Amniotic stem cell (primary cell): Measurements from ENCODE around the gene TPRKB.
"Not testable (repeated sequence)": the region's sequence is repeated elsewhere in the genome, so short reads cannot be mapped to it uniquely, and the experiment has no call there.

Experiments
- DNase-seq: peaks from one replicate; lab custom pipeline; 2025; lab: John Stamatoyannopoulos, UW

Gene TPRKB

DNA sequence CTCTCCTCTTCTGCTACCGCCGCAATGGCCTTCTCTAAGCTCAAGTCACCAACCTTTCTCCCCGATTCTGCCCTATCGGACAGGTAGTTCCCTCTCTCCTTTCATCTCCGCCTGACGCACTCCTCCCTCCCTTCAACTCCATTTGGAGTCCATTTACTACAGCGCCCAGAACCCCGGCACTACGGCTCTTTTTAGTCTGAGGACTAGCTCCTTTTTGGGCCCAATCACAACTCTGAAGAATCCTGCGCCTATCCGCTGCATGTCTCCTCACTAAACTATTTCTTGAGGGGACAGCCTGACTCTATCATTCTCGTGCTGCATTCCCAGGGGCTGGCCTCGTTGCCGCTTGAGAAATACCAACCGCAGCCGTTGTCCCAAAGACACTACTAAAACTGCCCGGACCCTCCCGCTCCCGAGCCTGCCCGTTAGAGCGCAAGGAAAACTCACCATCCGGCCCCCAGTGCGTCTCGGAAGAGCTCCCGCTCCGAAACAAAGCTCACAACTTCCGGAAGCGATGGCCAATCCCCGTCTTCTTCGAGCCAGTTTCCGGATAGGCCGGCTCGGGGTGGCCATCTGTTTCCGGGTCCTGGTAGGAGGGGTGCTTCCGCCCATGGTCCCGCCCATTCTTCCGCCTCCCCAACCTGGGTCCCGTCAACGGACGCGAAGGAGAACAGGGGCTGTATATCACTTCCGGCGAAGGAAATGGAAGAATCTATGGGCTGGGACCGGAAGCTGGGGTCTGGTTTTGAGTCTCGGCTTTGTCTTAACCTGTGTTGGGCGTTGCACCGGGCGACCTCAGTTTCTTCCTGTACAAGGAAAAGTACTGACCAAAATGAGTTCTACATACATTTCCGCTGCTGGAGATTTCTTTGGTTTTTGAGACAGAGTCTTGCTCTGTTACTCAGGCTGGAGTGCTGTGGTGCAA is at the start of gene TPRKB:
TSS of gene TPRKB (minus strand) at position 491 of the 925 bp plus-strand sequence. CDS start 2,776 bp downstream, outside the sequence.
- DNase-seq: peak; percentile 95

DNA sequence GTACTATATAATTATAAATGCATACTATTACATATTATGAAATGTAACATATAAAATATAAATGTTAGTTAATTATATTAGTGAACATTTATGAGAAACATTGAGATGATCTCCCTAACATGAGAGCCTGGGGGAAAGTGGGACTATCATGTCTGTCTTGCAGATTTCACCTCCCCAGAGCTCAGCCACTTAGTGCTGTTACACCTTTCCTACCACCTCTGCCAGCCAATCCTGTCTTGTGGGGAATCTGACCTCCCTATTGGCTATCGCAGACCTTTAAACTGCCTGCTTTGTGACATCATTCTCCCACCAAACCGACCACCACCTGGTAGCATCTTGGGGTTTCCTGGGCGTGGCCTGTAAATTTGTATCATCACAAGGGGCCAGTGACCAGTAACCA is 46.7 kb upstream of the TPRKB start, which contains the start of gene C2orf78:
TSS of gene C2orf78 (plus strand) at position 301 of the 400 bp plus-strand sequence. CDS start 127 bp downstream, outside the sequence.
- DNase-seq: not testable (repeated sequence)

DNA sequence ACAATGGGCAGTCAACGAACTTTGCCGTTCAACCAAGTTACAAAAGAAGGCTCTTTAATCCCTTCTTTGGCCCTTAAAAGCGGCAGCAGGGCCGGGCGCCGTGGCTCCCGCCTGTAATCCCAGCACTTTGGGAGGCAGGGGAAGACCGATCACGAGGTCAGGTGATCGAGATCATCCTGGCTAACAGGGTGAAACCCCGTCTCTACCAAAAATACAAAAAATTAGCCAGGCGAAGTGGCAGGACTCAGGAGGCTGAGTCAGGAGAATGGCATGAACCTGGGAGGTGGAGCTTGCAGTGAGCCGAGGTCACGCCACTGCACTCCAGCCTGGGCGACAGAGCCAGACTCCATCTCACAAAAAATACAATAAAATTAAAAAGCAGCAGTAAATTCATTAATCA is 46.3 kb upstream of the TPRKB start:
- not testable (repeated sequence) for DNase-seq

DNA sequence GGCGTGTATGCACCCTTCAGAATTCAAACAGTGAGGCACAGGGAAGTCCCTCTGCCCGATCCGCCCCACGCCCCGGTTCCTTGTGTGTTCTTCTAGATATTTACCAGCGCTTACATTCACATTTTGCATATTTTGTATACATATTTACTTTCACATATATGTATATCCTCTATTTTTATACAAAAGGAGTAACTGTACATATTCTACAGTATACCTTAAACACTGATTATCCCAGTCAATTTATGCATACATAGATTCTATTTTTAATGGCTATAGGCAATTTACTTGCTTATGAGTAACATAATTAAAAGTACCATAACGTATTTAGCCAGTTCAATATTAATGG is 43.1 kb upstream of the TPRKB start:
- no peak for DNase-seq

DNA sequence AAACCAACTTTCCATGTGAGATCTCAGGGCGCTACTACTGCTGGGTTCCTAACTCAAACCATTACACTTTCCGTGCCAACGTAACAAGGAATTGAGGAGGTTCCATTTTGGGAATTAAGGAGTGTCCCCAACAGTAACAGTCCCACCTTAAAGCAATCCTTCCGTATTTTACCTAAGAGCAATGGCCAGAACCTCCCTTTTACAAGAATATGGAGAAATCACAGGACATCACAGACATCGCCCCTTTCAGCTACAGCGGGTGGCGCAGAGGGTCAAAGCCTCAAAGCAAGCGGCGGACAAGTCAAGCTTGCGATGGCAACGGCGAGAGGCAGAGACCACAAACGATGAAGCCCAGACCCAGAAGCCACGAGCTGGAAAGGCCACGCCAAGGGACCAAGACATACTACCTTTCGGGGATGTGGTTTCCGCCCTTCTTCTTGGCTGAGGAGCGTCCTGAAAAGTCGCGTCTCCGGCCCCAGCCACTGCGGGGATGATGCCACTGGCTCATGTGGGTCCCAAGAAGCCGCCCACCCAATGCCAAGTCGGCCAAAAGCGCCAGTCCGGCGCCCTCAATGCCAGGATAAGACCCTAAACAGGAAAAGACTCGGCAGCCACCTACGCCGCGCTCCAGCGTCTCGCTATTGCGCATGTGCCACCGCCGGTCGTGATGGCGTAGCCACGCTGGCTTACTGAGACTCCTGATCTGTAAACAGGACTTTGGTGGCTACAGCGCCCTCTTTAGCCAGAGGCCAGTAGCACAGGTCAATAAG is 42.5 kb upstream of the TPRKB start, which contains the start of gene DUSP11:
TSS of gene DUSP11 (minus strand) at position 637 of the 770 bp plus-strand sequence. CDS start at position 508, 129 bp downstream.
- peak; percentile 82 for DNase-seq

DNA sequence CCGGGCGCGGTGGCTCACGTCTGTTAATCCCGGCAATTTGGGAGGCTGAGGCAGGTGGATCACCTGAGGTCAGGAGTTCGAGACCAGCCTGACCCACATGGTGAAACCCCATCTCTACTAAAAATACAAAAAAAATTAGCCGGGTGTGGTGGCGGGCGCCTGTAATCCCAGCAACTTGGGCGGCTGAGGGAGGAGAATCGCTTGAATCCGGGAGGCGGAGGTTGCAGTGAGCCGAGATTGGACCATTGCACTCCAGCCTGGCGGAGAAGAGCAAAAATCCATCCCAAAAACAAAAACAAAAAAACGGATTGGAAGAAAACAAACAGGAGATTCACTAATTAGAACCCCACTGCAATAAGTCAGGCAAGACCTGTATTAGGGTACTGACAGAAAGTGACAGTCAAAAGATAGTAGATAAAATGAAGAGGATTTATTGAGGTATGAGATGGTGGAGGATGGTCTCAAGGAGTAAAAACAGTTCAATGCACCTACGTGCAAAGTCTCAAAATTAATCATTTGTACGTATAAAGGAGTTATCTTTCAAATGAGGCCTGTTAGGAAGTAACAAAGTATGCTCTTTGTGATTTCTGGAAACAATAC is 41.8 kb upstream of the TPRKB start:
- DNase-seq: not testable (repeated sequence)

DNA sequence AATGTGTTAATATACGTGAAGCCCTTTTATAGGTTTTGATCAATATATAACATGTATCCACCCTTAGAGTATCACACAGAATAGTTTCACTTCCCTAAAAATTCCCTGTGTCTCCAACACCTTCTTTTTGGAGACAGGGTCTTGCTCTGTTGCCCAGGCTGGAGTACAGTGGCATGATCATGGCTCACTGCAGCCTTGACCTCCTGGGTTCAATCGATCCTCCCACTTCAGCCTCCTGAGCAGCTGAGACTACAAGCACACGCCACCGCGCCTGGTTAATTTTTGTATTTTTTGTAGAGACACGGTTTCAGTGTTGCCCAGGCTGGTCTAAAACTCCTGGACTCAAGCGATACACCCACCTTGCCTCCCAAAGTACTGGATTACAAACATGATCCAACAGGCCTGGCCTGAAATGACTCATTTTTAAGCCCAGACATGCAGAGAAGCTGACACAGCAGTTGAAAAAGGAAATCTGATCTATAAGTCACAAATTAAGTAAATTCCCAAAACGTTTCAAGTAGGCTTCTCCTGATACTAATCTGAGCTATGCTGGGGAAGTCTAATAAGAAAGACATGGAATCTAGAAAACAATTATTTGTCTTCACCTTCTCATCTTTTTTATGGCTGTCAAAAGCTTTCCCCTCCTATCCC is 39.8 kb upstream of the TPRKB start:
- DNase-seq: peak; percentile 9

DNA sequence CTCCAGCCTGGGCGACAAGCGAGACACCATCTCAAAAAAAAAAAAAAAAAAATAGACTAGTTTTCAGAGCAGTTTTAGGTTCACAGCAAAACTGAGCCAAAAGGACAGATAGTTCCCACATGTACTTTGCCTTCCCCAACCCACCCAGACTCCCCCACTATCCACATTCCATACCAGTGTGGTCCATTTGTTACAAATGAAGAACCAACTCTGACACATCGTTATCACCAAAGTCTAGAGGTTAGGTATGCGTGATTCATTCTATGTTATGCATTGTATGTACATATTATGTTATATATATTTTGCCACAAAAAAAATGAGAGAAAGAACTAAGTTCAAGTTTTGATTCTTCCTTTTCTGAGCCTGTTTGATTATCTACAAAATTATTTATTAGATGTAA is 39.2 kb upstream of the TPRKB start:
- DNase-seq: no peak

DNA sequence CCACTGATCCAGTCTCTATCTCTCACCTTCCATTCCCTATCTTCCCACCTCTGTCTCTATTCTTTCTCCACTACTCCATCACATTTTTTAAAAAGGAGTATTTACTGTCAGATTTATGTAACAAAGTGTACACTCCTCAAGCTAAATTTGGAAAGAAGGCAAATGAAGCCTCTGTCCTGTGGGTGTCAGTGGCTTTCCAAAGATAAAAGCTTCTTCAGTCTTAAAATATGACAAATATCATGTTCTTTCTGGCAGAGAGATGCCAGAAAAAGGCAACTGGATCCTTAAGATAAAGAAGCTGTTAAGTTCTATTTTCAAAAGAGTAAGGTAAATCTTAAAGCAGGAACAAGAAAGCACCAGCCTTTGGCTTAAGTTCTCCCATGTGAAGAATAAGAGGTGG is 35.7 kb upstream of the TPRKB start:
- no peak for DNase-seq

DNA sequence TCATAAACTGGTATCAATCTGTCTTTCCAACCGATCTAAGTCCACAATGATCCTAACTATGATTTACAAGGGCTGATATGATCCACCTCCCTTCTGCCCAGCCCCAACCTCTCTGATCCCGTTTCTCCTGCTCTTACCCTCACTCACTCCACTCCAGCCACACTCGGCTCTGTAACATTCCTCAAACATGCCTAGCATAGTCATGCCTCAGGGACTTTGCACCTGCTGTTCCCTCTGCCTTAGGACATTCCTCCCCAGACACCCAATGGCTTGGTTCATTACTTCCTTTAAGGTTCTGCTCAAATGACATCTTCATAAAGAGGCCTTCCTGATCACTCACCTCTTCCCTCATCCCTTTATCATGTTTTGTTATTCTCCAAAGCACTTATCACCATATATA is 33.6 kb upstream of the TPRKB start:
- no peak for DNase-seq

DNA sequence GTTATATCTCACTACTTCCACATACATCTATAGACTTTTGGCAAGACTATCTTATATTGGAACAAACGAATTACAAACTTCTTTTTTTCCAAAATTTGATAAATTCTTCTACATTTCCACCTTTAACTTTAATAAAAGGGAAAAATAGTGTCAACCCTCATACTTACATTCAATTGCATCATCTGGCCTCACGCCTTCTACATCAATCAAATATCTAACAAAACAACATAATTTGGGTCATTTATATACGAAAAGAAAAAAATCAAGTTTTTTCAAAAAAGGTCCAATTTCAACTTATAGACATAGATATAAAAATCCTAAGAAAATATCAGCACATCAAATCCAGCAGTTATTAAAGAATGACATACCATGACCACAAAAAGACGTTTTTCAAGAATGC is 29.8 kb upstream of the TPRKB start:
- DNase-seq: no peak

DNA sequence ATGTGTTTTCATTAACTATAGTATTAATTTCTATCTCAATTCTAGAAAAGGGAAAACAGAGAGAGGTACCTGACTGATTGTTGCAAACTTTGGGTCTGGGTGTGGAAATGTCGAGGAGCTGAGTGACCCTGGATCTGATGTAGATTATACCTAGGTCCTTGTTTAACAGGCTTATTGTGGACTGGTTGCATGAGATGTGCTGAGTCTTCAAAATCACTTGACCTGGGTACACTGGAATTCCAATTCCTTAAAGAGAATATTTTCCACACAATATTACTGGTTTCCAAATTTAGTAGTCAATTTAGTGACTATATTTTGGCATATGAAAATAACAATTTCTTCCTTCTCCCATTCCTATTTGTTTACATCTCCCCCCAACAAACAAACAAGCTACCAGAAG is 29.2 kb upstream of the TPRKB start:
- DNase-seq: no peak

DNA sequence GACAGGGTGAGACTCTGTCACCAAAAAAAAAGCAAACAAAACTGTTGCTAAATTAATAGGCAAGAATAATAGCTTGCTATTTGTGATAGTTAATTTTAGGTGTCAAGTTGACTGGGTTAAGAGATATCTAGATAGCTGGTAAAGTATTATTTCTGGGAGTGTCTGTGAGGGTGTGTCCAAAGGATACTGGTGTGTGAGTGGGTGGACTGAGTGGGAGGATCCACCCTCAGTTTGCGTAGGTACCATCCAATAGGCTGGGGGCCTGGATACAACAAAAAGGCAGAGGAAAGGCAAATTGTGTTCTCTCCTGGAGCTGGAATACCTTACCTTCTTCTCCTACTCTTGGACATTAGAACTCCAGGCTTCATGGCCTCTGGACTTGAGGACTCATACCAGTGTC is 27.8 kb upstream of the TPRKB start:
- DNase-seq: no peak

DNA sequence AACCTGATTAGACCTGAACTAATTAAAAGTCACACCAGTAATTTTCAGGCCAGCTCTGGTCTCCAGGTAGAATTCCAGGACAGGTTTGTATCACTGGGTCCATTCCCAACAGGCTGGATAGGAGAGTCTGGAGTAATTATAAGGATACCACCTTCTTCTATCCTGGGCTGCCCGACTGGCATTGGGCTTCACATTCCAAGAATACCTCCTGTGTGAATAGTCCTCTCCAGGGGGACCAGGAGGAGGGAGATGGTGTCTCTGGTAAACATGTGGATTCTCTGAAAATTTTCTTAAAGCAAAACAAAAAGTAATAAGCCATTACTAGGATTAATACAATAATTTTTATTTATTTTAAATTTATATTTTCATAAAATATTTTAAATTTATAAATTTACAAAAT is 25.4 kb upstream of the TPRKB start:
- DNase-seq: no peak

DNA sequence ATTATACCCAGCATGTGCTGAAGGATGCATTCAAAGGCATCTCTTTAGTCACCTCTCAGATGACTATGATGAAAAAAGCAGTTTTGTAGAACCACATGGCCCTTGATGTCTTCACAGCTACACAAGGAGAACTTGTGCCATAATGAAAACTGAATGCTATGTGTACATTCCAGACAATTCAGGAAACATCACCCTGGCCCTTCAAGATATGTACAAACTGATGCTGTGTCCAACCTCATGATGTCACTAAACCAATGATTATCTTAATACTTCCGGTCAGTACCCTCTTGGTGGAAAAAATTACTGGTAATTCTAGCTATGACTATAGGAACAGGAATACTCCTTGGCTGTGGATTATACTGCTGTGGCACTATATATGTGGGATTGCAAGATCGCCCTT is 22.8 kb upstream of the TPRKB start:
- DNase-seq: no peak

DNA sequence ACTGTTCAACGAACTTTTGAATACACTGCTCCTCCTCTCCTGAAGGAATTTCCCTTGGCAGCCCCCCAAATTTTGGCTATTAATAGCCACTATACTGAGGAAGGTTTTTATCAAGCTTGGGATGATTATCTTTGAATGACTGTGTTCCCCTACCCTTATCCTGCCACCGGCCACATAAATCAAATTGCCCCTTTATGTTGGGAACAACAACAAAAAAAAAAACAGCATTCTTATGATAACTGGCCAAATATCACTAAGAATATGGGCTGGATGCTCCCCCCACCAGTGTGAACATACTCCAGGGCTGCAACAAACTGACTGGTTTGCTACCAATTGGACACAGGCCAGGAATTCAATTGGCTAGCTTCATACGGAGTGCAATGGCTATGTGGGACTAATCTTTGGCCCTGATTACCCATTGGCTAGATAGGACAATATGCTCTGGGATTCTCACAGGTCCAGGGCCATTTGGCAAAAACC is 22.2 kb upstream of the TPRKB start:
- no peak for DNase-seq

DNA sequence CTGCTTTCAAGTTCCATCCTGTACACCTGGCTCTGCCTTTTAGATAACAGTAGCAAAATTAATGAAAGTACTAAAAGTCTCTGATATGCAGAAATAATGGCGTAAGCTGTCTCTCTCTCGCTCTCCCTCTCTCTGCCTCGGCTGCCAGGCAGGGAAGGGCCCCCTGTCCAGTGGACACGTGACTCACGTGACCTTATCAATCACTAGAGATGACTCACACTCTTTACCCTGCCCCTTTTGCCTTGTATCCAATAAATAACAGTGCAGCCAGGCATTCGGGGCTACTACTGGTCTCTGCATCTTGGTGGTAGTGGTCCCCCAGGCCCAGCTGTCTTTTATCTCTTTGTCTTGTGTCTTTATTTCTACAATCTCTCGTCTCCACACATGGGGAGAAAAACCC is 17.2 kb upstream of the TPRKB start:
- DNase-seq: not testable (repeated sequence)

DNA sequence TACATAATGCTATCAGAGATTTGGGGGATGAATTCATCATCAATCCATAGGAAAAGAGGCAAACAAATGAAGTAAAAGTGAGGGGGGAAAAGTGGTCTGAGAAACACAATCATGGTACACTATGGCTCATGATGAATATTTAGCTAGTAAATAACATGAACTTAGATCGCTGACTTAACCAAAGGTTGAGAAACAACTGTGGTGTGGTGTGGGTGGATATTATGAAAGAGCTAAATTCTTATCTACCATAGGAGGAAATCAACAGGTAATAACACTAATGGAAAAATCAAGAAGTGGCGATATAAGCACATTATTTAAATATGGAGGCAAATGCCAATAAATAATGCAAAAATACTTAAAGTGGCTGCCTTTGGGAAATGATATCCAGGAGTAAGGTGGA is 12.2 kb upstream of the TPRKB start:
- DNase-seq: no peak

DNA sequence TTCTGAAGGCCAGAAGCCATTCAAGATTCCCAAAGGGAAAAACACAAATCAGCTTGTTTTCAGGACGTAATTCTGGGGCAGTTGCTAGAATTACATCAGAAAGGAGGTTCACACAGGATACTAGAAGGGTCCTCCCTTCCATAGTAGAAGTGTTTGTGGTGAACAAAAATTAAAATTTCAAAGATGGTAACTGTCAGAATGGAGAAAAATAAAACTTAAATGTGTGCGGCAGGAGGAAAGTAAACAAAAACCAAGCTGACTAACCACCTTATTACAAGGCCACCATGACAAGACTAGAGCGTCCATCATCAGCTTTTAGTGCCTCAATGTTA is 9.7 kb upstream of the TPRKB start:
- no peak for DNase-seq

DNA sequence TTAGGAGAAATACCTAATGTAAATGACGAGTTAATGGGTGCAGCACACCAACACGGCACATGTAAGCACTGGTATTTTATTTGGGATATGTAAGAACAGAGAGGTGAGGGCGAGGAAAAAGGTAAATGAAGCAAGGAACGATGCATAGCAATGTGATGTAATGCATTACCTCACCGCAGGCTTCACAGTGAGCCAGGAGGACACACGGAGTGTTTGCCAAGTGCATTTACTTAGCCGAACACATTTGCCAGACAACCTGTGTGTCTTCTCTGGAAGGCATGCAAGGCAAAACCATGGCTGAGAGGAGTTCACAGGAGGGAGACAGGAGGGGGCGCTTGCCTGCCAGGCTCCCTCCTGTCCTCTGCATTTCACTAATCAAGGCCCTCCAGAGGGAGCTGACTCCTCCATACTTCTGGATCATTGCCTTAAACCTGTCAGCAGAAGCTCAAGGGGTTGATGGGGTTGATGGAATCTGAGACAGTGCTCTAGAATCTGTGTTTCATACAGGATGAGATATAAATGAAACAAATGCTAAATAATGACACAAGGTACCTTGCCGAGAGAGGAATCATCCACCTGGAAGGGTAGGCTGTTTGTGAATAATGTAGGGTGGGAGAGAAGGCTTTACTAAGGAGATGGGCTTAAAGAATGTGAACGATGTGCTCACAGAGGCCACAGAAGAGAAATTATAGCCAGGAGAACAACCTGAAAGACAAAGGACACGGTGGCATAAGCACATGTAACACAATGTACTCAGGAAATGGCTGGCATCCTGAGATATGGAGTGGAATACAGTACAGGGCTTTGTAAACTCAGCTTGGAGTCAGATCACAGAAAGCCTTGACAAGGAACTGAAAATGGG is 9.1 kb upstream of the TPRKB start:
- no peak for DNase-seq

DNA sequence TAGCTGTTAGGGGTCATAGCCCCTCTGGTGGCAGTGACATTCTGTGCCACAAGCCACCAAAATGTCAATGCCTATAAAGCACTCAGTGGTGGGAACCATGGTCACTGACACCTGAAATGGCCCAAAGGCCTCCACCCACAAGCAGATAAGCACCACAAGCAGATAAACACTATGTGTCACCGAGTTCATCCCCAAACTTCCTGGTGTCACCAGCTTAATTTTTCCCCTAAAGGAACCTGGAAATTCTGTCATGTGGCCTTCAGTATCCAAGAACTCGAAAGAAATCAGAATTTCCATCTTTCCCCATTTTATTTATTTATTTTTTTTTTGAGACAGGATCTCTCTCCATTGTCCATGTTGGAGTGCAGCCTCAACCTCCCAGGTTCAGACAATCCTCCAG is 3.6 kb upstream of the TPRKB start:
- no peak for DNase-seq
